ENCODE measurements around the gene ARF1.

The ARF1 gene

GRCh38 chr1:228112617-228113016 is 30.1 kb downstream of the ARF1 start:
- H3K27ac ChIP-seq = no peak overlapping the region
- TF ChIP-seq CTCF (conservative IDR thresholded peaks at IDR 0.05) = no peak

- TF ChIP-seq CTCF (conservative IDR thresholded peaks at IDR 0.05) = no peak
- H3K27ac ChIP-seq = no peak overlapping the region
Observed at GRCh38 chr1:228114827-228115226, 32.3 kb downstream of the ARF1 start.

GRCh38 chr1:228117335-228117734 is 34.8 kb downstream of the ARF1 start:
- no peak overlapping the region for H3K27ac ChIP-seq
- no peak for TF ChIP-seq CTCF (conservative IDR thresholded peaks at IDR 0.05)

- TF ChIP-seq CTCF (conservative IDR thresholded peaks at IDR 0.05) = no peak
- H3K27ac ChIP-seq = no peak overlapping the region
Observed at GRCh38 chr1:228118040-228118439, 35.5 kb downstream of the ARF1 start.

- no peak overlapping the region for H3K27ac ChIP-seq
- TF ChIP-seq CTCF (conservative IDR thresholded peaks at IDR 0.05) = no peak
Observed at GRCh38 chr1:228120351-228120750, 37.8 kb downstream of the ARF1 start.

GRCh38 chr1:228120857-228121489 is 38.5 kb downstream of the ARF1 start:
- TF ChIP-seq CTCF (conservative IDR thresholded peaks at IDR 0.05) = no peak
- H3K27ac ChIP-seq = no peak overlapping the region

- no peak for TF ChIP-seq CTCF (conservative IDR thresholded peaks at IDR 0.05)
- no peak overlapping the region for H3K27ac ChIP-seq
Observed at GRCh38 chr1:228122921-228123441, 40.5 kb downstream of the ARF1 start.
